Hematopoietic multipotent progenitor cell treated with erythropoietin and hydrocortisone succinate and interleukin-3 and kit ligand, for 17 days (in vitro differentiated cells): ENCODE data around the gene SETD3.

Experiments
- DNase-seq: peaks from one replicate; pipeline ENCODE4 v3.0.0-alpha.2; 2015; ENCODE audit warnings: low spot score

Gene SETD3

GRCh38 chr14:99497894-99498293 is 17.2 kb upstream of the SETD3 start:
- no peak for DNase-seq

GRCh38 chr14:99497341-99497740 is 16.7 kb upstream of the SETD3 start:
- DNase-seq = no peak

- DNase-seq = no peak
Observed at GRCh38 chr14:99484106-99484505, 3.4 kb upstream of the SETD3 start.

- peak; percentile 60 for DNase-seq
Observed at GRCh38 chr14:99481745-99482099, 1.1 kb upstream of the SETD3 start.

- peak; percentile 100 for DNase-seq
Observed at GRCh38 chr14:99480917-99481744, 472 bp upstream of the SETD3 start, which contains the start of gene CCNK. Gene CCNK, plus strand, starts transcription at chr14:99481409. Its CDS starts 11,269 bp downstream, at chr14:99492678.

- no peak for DNase-seq
Observed at GRCh38 chr14:99479160-99479905, 1.3 kb downstream of the SETD3 start.

GRCh38 chr14:99478128-99478527 is 2.5 kb downstream of the SETD3 start:
- no peak for DNase-seq

GRCh38 chr14:99476864-99477263 is 3.8 kb downstream of the SETD3 start:
- no peak for DNase-seq

GRCh38 chr14:99475660-99476059 is 5.0 kb downstream of the SETD3 start:
- no peak for DNase-seq

- DNase-seq = no peak
Observed at GRCh38 chr14:99475179-99475578, 5.5 kb downstream of the SETD3 start.

GRCh38 chr14:99473458-99473857 is 7.2 kb downstream of the SETD3 start:
- DNase-seq = no peak

GRCh38 chr14:99472937-99473336 is 7.7 kb downstream of the SETD3 start:
- no peak for DNase-seq

- DNase-seq = no peak
Observed at GRCh38 chr14:99471731-99472130, 8.9 kb downstream of the SETD3 start.

GRCh38 chr14:99468836-99469592 is 11.6 kb downstream of the SETD3 start:
- no peak for DNase-seq

- DNase-seq = no peak
Observed at GRCh38 chr14:99468081-99468480, 12.6 kb downstream of the SETD3 start.

GRCh38 chr14:99467336-99468078 is 13.2 kb downstream of the SETD3 start:
- DNase-seq = no peak

- no peak for DNase-seq
Observed at GRCh38 chr14:99466758-99467157, 13.9 kb downstream of the SETD3 start.

GRCh38 chr14:99465288-99465687 is 15.4 kb downstream of the SETD3 start:
- DNase-seq = no peak

- DNase-seq = no peak
Observed at GRCh38 chr14:99463974-99464373, 16.7 kb downstream of the SETD3 start.

- no peak for DNase-seq
Observed at GRCh38 chr14:99462210-99462609, 18.4 kb downstream of the SETD3 start.

- no peak for DNase-seq
Observed at GRCh38 chr14:99461411-99462085, 19.1 kb downstream of the SETD3 start.
